HEK293 (cell line): ENCODE data around the gene SSTR4.

Source experiments
- CTCF ChIP-seq: fragments of 450-650 bp; formaldehyde crosslinking; IDR thresholded peaks from 2 replicates; pipeline ENCODE4 v1.5.1; 2016; ENCODE audit warnings: missing biosample characterization, missing genetic modification characterization
- PBX3 ChIP-seq: sonication (generic); formaldehyde crosslinking; IDR thresholded peaks from 2 replicates; pipeline ENCODE4 v1.8.1; 2022; ENCODE audit warnings: mild to moderate bottlenecking, moderate library complexity, missing genetic modification reagents
- SCRT2 ChIP-seq: fragments of 450-650 bp; formaldehyde crosslinking; IDR thresholded peaks from 2 replicates; pipeline ENCODE4 v1.5.1; 2016; ENCODE audit warnings: missing biosample characterization, missing genetic modification characterization
- ZBTB7A ChIP-seq: fragments of 450-650 bp; formaldehyde crosslinking; IDR thresholded peaks from 2 replicates; pipeline ENCODE4 v1.5.1; 2016; ENCODE audit warnings: low read depth, missing biosample characterization, missing genetic modification characterization
- ZNF501 ChIP-seq: fragments of 450-650 bp; formaldehyde crosslinking; IDR thresholded peaks from 2 replicates; pipeline ENCODE4 v1.5.1; 2016; ENCODE audit warnings: missing biosample characterization, missing genetic modification characterization
- ZNF571 ChIP-seq: fragments of 450-650 bp; formaldehyde crosslinking; IDR thresholded peaks from 2 replicates; pipeline ENCODE4 v1.5.0; 2017; ENCODE audit warnings: missing biosample characterization, missing genetic modification characterization
- ZNF596 ChIP-seq: fragments of 450-650 bp; IDR thresholded peaks from 2 replicates; pipeline ENCODE4 v1.5.0; 2018; ENCODE audit warnings: missing biosample characterization, mild to moderate bottlenecking, missing genetic modification characterization, moderate library complexity
- TF ChIP-seq, protein P1 (sequence below): fragments of 450-650 bp; formaldehyde crosslinking; IDR thresholded peaks from 2 replicates; pipeline ENCODE4 v1.5.1; 2016; ENCODE audit warnings: missing biosample characterization, missing genetic modification characterization, low read depth

GRCh38 chr20:23059846-23060245 lies 24.7 kb downstream of the SSTR4 start:
- no peak for TF ChIP-seq ZNF501 (tag by site-specific recombination)
- no peak for TF ChIP-seq CTCF (tag by site-specific recombination)
- no peak for TF ChIP-seq ZBTB7A
- TF ChIP-seq ZNF596 (tag by site-specific recombination) = no peak
- no peak for TF ChIP-seq ZNF571
- TF ChIP-seq, protein P1, sequence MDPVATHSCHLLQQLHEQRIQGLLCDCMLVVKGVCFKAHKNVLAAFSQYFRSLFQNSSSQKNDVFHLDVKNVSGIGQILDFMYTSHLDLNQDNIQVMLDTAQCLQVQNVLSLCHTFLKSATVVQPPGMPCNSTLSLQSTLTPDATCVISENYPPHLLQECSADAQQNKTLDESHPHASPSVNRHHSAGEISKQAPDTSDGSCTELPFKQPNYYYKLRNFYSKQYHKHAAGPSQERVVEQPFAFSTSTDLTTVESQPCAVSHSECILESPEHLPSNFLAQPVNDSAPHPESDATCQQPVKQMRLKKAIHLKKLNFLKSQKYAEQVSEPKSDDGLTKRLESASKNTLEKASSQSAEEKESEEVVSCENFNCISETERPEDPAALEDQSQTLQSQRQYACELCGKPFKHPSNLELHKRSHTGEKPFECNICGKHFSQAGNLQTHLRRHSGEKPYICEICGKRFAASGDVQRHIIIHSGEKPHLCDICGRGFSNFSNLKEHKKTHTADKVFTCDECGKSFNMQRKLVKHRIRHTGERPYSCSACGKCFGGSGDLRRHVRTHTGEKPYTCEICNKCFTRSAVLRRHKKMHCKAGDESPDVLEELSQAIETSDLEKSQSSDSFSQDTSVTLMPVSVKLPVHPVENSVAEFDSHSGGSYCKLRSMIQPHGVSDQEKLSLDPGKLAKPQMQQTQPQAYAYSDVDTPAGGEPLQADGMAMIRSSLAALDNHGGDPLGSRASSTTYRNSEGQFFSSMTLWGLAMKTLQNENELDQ (tag by site-specific recombination) = no peak
- TF ChIP-seq PBX3 = no peak
- no peak for TF ChIP-seq SCRT2 (tag by site-specific recombination)
